Measurements from ENCODE around the gene MAP3K8. TPM values are rescaled to one million over a fixed set of nuclear protein-coding genes. Genes with fewer than 3 reads are reported as not detected.

Gene MAP3K8
- total and polyA plus RNA-seq, 2 of the 8 experiments (the other 6 are each of a cell fraction or from before 2014, with no cell fraction given) = 5.6 to 6.0 TPM

GRCh38 chr10:30412901-30413300 is 21.1 kb upstream of the MAP3K8 start:
- FAIRE-seq (no peak), DNase-seq (ENCODE audit: low read depth in 1 of 2, low spot score in 2 of 2) (no peak)
- Histone ChIP-seq H3K4me2 (ENCODE audit: insufficient read depth in 1 of 2, low read depth in 2 of 2, low read length in 2 of 2) (no peak overlapping the region), H2BK20ac (ENCODE audit: low read length) (no peak overlapping the region), H3K4ac (replicated peaks; ENCODE audit: insufficient read length, low read depth, low read length) (no peak overlapping the region), H2BK5ac (ENCODE audit: low read depth, low read length) (no peak overlapping the region), H3K23ac (ENCODE audit: insufficient read length) (no peak overlapping the region), H4K5ac (ENCODE audit: insufficient read length, low read depth, low read length) (no peak overlapping the region), H2AFZ (ENCODE audit: low read length) (no peak overlapping the region), H3K4me3 (ENCODE audit: extremely low read depth in 1 of 4, insufficient read depth in 2 of 4, low read depth in 3 of 4, low read length in 4 of 4) (no peak overlapping the region), H2BK15ac (ENCODE audit: low read length) (no peak overlapping the region), H3K9ac (replicated peaks in 1 of 4; ENCODE audit: extremely low read depth in 1 of 4, low read depth in 3 of 4, low read length in 3 of 4) (no peak overlapping the region), H3K56ac (replicated peaks; ENCODE audit: insufficient read length, low read depth, low read length) (no peak overlapping the region), H3K27ac (ENCODE audit: low read depth, low read length) (no peak overlapping the region), H2BK120ac (replicated peaks; ENCODE audit: low read depth, low read length) (no peak overlapping the region), H3K36me3 (ENCODE audit: control insufficient read depth in 2 of 4, insufficient read depth in 4 of 4, low read length in 3 of 4) (no peaks in the 10 kb centered on the region), H3K14ac (ENCODE audit: insufficient read length) (no peak overlapping the region), H4K8ac (ENCODE audit: extremely low read depth, insufficient read depth, low read length) (no peak overlapping the region), H3K4me1 (replicated peaks in 1 of 4; ENCODE audit: control insufficient read depth in 3 of 4, insufficient read depth in 4 of 4, low read length in 3 of 4) (no peaks in the 10 kb centered on the region), H4K20me1 (replicated peaks in 1 of 2; ENCODE audit: control insufficient read depth in 1 of 2, insufficient read depth in 2 of 2, low read length in 2 of 2) (no peaks in the 10 kb centered on the region), H4K91ac (replicated peaks; ENCODE audit: insufficient read length, low read length) (no peak overlapping the region), H2AK5ac (ENCODE audit: low read depth, low read length) (no peak overlapping the region), H3K9me3 (ENCODE audit: insufficient read depth in 2 of 2, low read depth in 1 of 2, low read length in 1 of 2) (no peaks in the 10 kb centered on the region), H3K18ac (ENCODE audit: extremely low read depth, low read length) (no peak overlapping the region), H3K23me2 (ENCODE audit: low read depth, low read length) (no peaks in the 10 kb centered on the region), H3K27me3 (replicated peaks in 1 of 4; ENCODE audit: control insufficient read depth in 3 of 4, extremely low read depth in 1 of 4, insufficient read depth in 3 of 4, low read length in 3 of 4) (no peaks in the 10 kb centered on the region), H3K79me2 (ENCODE audit: control insufficient read depth in 1 of 2, insufficient read depth in 2 of 2, low read length in 2 of 2) (no peaks in the 10 kb centered on the region), H2BK12ac (ENCODE audit: low read depth, low read length) (no peak overlapping the region), H3K79me1 (ENCODE audit: low read depth, low read length) (no peaks in the 10 kb centered on the region)
- TF ChIP-seq CHD1 (IDR thresholded peaks at IDR 0.05; ENCODE audit: low read depth, low read length) = no peak
- no peak for TF ChIP-seq RFX5 (IDR thresholded peaks at IDR 0.05; ENCODE audit: borderline replicate concordance, low read depth, low read length)
- no peak for TF ChIP-seq SP1 (IDR thresholded peaks at IDR 0.05; ENCODE audit: low read depth, low read length)
- TF ChIP-seq POU5F1 (IDR thresholded peaks at IDR 0.05; ENCODE audit: low read depth, low read length) = no peak
- ChIA-PET CTCF (ENCODE audit: partially characterized antibody) (interaction anchor here (0.6 to 2.5 kb wide), 15 partner anchors 8 to 183 kb away, joined by 3 to 14 read pairs (median 5); no protein-coding TSS in a partner anchor), POLR2A (ENCODE audit: partially characterized antibody) (no interaction called here)

All from H1 (cell line).